ENCODE data around the gene HDLBP.

Gene HDLBP

DNA sequence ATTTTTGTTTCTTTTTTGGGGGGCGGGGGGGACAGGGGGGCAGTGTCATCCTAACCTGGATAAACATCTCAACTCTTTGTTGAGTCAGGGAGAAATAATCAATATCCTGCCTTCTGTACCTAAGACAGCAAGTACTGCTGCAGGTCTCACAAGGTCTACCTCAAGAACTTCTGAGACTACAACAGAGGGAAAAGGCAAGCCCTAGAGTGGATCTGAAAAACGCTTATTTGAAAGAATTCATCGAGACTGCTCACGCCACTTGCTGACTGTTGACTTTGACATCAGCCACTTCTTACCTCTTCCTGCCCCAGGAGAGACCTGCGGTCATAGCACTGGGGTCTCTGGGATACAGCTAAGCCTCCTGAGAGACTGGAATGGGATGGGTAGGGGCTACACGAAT is 8.4 kb downstream of the HDLBP start:
- TF ChIP-seq, protein P1, sequence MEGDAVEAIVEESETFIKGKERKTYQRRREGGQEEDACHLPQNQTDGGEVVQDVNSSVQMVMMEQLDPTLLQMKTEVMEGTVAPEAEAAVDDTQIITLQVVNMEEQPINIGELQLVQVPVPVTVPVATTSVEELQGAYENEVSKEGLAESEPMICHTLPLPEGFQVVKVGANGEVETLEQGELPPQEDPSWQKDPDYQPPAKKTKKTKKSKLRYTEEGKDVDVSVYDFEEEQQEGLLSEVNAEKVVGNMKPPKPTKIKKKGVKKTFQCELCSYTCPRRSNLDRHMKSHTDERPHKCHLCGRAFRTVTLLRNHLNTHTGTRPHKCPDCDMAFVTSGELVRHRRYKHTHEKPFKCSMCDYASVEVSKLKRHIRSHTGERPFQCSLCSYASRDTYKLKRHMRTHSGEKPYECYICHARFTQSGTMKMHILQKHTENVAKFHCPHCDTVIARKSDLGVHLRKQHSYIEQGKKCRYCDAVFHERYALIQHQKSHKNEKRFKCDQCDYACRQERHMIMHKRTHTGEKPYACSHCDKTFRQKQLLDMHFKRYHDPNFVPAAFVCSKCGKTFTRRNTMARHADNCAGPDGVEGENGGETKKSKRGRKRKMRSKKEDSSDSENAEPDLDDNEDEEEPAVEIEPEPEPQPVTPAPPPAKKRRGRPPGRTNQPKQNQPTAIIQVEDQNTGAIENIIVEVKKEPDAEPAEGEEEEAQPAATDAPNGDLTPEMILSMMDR (IDR thresholded peaks at IDR 0.05) = no peak

DNA sequence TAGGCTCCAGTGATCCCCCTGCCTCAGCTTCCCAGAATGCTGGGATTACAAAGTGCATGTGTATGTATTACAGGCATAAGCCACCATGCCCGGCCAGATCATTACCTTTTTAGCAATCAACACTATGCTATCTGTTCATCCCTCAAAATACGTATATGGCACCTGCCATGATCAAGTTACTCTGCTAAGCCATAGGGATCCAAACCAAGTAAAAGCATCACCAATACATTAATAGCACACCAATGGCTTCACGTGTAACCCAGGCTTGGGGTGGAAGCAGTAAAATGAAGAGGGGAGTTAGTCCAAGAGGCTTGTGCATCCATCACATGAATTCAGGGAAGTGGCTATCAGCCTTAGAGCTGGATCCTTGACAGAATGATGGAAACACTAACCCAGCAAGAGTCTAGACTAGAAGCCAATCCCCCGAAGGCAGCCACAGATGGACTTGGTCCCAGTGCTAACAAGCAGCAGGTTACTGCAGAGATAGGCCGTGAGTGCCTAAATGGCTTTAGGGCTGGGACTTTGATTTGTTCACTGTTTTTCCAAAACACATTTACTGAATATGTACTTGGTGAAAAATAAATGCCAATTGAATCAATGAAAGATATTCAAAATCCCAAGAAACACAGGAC is 11.3 kb downstream of the HDLBP start:
- TF ChIP-seq, protein P1 (IDR thresholded peaks at IDR 0.05) = no peak

DNA sequence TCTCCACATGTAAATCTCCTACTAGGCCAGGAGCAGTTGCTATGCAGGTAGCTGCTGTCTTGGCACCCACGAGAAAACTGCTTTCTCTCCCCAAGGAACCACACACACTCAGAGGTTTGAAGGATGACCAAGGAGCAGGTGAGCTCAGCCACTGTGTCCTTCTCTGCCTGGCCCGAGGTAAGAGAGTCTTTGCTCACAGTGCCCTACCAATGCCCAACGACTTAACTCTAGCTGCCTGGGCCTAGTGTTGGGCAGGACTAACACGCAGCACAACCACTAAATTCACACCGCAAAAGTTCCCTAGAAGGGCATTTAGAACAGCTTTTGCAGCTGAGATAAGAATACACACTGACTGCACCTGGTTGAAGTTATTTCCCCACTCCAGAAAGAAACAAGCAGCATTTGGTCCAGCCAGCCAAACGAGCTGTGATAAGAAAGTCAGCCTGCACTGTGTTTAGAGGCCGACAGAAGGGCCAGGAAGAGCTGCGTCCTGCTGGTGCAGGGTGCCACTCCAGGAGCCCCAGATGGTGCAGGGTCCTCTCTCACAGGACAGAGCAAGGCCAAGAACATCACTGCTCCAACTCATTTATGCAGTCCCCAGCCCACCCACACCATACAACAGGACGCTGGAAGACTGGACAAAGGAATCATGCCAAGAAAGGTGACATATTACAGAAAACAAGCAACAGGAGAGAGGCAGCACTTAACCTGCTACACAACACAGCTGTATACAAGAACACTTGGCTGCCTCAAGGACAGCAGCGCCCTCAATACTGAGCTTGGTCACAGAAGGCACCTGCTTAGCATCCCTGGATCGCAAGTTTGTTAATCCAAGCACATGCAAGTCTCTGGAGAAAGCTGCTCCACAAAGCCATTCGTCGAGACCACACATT is 12.5 kb downstream of the HDLBP start:
- TF ChIP-seq, protein P1 (IDR thresholded peaks at IDR 0.05) = no peak

- TF ChIP-seq, protein P1 (IDR thresholded peaks at IDR 0.05) = no peak
Observed at GRCh38 chr2:241302083-241302482, 13.4 kb downstream of the HDLBP start.

- TF ChIP-seq, protein P1 (IDR thresholded peaks at IDR 0.05) = no peak
Observed at GRCh38 chr2:241300000-241300399, 15.5 kb downstream of the HDLBP start.

DNA sequence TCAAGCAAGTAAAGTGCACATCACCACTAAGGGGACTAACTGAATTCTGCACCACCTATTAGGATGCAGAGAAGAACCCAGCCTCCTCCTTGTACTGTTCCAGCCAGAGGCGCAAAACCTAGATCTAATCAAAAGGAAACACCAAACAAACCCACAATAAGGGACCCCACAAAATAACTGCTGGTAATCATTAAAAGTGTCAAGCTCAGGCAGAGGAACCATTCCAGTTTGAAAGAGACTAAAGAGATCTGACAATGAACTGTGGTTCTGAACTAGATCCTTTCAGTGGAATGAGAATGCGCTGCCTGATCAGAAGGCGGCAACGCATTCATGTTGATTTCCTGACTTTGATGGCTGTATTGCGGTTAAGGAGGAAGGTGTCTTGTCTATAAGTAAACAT is 16.8 kb downstream of the HDLBP start:
- TF ChIP-seq, protein P1 (IDR thresholded peaks at IDR 0.05) = no peak

DNA sequence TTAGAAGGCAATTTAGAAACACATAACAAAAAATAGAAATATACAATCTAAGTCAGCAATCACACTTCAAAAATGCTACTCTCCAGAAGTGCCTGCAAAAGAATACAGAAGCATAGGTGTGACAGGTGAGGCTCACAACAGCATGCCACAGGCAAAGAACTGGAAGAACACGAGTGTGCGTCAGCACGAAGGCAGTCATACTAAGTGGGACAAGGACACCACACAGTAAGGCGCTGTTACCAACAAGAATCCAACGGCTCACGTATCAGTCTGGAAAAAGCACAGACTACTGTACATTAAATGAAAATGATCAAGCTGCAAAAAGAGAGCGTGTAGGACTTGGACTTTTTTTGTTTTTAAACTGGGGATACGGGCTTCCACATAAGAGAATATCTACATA is 18.7 kb downstream of the HDLBP start:
- TF ChIP-seq, protein P1 (IDR thresholded peaks at IDR 0.05) = no peak

All from LNCAP (cell line).